ENCODE results near the gene TRMT1L.
A peak's percentile ranks its signal among the peaks of the same experiment; 100 is the strongest.

The TRMT1L gene

DNA sequence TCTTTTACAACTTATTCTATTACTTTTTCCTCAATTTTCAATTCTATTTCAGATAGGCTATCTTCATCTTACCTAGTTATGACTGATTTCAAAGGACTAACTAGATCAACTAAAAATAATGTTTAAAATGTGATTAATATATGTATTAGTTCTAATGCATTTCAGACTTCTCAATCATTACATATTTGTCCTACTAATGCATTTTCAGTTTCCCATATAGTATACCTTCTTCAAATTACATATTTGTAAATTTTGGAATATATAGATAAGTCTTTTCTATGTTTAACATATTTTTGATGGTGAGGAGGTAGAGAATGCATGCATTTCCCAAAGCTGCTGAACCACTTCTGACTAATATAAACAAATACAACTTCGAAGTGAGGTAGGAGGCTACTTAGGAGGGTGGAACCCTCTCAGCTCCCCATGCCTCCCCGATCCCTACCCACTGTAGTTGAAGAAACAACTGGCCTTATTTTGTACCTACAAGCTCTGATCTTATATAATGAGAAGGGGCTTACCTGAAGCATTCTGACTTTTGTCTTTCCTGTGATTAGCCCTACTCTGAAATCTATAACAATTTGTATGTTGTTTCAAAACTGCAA, 1.7 kb downstream of the TRMT1L start:
- Histone ChIP-seq H3K4me3 (peak overlapping the region; percentile 85), H3K27ac (peak overlapping the region in 1 of 2 donors; percentile 98)
- TF ChIP-seq, protein P1, sequence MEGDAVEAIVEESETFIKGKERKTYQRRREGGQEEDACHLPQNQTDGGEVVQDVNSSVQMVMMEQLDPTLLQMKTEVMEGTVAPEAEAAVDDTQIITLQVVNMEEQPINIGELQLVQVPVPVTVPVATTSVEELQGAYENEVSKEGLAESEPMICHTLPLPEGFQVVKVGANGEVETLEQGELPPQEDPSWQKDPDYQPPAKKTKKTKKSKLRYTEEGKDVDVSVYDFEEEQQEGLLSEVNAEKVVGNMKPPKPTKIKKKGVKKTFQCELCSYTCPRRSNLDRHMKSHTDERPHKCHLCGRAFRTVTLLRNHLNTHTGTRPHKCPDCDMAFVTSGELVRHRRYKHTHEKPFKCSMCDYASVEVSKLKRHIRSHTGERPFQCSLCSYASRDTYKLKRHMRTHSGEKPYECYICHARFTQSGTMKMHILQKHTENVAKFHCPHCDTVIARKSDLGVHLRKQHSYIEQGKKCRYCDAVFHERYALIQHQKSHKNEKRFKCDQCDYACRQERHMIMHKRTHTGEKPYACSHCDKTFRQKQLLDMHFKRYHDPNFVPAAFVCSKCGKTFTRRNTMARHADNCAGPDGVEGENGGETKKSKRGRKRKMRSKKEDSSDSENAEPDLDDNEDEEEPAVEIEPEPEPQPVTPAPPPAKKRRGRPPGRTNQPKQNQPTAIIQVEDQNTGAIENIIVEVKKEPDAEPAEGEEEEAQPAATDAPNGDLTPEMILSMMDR (IDR thresholded peaks at IDR 0.05), result no peak
- no peak for DNase-seq (ENCODE audit: low spot score)

DNA sequence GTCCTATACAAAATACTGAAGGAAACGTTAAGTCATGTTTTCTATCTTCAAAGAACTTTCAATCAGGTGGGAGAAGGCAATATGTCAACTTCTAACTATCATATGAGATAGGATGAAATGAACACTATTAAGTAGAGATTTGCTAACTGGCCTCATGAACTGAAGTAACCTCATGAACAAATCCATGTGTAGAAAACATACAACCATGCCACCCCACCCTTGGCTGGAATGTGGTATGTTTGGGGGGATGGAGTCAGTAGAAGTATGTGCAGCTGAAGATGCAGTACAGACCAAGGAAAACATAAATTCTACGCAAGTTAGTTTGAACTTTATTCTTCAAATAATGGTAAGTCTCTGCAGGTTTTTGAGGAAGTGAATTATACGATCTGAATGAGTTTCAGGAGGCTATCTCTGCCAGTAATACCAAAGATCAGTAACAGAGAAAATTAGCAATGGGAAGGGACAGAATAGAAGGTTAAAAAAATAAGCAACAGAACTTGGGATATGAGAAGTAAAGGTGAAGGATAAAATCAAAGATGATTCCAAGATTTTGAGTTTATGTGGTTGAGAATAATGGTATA, 4.5 kb downstream of the TRMT1L start:
- H3K27ac ChIP-seq, result no peak overlapping the region
- no peak for DNase-seq (ENCODE audit: low spot score)

DNA sequence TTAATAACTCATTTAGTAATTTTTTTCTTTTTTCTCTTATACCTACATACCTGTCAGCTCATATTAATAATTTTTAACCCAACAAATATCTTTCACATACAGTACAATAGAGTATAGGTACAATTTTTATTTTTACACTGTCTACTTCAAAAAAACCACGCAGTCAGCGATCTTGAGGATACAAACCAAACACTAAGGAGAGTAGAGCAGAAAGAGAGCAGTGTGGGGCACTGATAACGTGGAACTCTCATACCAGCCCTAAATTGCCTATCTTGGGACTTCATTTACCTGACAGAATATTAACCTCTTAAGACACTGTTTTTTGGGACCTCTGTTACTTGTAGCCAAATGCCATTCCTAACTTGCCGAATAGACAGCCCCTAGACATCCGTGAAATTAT, 5.5 kb downstream of the TRMT1L start:
- DNase-seq (ENCODE audit: low spot score), result no peak
- TF ChIP-seq, protein P1 (IDR thresholded peaks at IDR 0.05), result no peak
- Histone ChIP-seq H3K27ac (no peak overlapping the region), H3K4me3 (no peak overlapping the region)

More for the DNA sequence above, 4.5 kb downstream of the TRMT1L start:
- TF ChIP-seq, protein P1 (IDR thresholded peaks at IDR 0.05), result no peak
- H3K4me3 ChIP-seq, result no peak overlapping the region

DNA sequence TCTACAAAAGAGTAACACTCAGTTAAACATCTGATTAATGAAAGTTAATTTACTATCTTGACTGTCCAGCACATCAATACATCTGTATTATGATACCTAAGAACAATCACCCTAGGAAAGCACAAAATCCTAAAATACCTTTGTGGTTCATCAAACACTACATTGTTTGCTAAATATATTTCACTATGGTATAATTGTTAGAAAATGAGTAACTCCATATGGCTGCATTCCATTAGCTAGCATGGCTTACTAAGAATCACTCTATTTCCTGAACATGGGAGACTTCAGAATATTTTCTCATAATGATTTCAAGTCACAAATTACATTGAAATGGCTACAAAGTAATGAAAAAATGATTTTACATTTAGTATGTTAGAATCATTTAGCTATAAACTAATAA, 12.5 kb downstream of the TRMT1L start:
- TF ChIP-seq, protein P1 (IDR thresholded peaks at IDR 0.05), result no peak
- DNase-seq (ENCODE audit: low spot score), result no peak
- Histone ChIP-seq H3K27ac (no peak overlapping the region), H3K4me3 (no peak overlapping the region)

DNA sequence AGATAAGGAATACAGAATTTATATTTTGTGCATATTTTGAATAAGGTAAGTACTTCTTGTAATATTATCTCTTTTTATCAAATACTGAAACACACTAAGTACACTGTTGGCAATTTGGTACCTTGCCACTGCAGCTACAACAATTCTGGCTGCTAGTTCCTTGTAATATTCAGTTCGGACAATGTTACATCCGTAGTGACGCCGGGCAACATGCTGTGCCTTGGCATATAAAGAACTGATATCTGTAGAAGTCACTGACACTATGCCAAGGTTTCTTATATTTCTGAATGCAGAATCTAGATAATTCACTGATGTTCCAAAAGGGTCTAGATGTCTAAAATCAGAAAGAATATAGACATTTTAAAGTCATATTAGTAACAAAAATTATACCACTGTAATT, 17.5 kb downstream of the TRMT1L start:
- DNase-seq (ENCODE audit: low spot score), result no peak
- Histone ChIP-seq H3K27ac (no peak overlapping the region), H3K4me3 (no peak overlapping the region)
- TF ChIP-seq, protein P1 (IDR thresholded peaks at IDR 0.05), result no peak

DNA sequence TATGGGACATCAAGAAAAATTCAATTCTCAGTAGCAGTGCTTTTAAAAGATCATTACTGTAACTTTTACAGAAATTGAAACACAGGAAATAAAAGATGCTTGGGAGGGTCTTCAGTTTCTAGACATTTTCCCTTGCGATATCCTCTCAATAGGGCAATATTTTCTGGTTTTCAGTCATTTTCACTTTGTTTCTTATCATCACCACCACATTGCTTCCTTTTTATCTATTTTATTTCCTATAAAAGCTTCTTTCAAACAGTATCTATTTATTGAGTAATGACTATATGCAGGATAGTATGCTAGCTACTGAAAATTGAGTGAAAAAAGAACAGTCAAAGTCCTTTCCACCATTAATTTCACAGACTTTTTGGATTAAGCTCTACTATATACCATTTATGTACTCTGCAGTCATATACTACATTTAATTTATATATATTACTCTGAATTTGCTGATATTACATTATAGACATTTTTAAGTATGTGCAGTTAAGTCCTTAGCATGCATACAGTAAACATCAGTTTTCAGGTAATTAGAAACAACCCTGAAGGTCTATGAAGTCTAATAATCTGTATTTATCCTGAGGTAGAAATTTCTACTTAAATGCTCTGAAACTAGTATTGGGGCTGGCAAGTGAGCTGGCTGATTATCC, 18.7 kb downstream of the TRMT1L start:
- Histone ChIP-seq H3K4me3 (no peak overlapping the region), H3K27ac (no peak overlapping the region)
- DNase-seq (ENCODE audit: low spot score), result no peak
- TF ChIP-seq, protein P1 (IDR thresholded peaks at IDR 0.05), result no peak

DNA sequence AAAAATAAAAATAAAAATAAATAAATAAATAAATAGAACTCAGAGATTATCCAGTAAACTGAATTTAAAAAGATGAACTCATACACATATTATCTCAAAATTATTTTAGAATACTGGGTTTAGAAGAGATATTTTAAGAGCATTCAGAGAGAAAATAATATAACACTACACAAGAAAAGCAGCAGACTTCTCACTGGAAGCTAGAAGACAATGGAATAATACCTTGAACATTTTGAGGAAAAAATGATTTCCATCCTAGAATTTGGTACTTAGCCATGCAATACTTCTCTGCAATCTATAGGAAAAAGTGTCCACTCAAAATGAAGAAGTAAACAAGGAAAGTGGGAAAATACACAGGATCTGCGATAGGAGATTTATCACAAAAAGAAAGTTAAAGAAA, 24.2 kb downstream of the TRMT1L start:
- no peak overlapping the region for H3K27ac ChIP-seq
- DNase-seq (ENCODE audit: low spot score), result no peak
- TF ChIP-seq, protein P1 (IDR thresholded peaks at IDR 0.05), result no peak
- no peak overlapping the region for H3K4me3 ChIP-seq
